ENCODE results near the gene DCAF7.

DCAF7 gene

GRCh38 chr17:63511331-63511730 lies 38.9 kb upstream of the DCAF7 start:
- H3K4me3 ChIP-seq (ENCODE audit: low read depth, low read length): no peak overlapping the region
- in situ Hi-C loops (cut with HindIII; ENCODE audit: low sequenced_read_pairs): no loop called here
- TF ChIP-seq CTCF (IDR thresholded peaks at IDR 0.05; ENCODE audit: low read depth, low read length): no peak
- no peak for DNase-seq (ENCODE audit: low read depth, low spot score)

GRCh38 chr17:63512388-63512787 lies 37.9 kb upstream of the DCAF7 start:
- in situ Hi-C loops (cut with HindIII; ENCODE audit: low sequenced_read_pairs): no loop called here
- DNase-seq (ENCODE audit: low read depth, low spot score): no peak

GRCh38 chr17:63512896-63513644 lies 37.2 kb upstream of the DCAF7 start:
- in situ Hi-C loops (cut with HindIII; ENCODE audit: low sequenced_read_pairs): no loop called here
- no peak for TF ChIP-seq CTCF (IDR thresholded peaks at IDR 0.05; ENCODE audit: low read depth, low read length)
- DNase-seq (ENCODE audit: low read depth, low spot score): no peak
- H3K4me3 ChIP-seq (ENCODE audit: low read depth, low read length): no peak overlapping the region

More at GRCh38 chr17:63512388-63512787, 37.9 kb upstream of the DCAF7 start:
- no peak overlapping the region for H3K4me3 ChIP-seq (ENCODE audit: low read depth, low read length)
- no peak for TF ChIP-seq CTCF (IDR thresholded peaks at IDR 0.05; ENCODE audit: low read depth, low read length)

- in situ Hi-C loops (cut with HindIII; ENCODE audit: low sequenced_read_pairs): no loop called here
- TF ChIP-seq CTCF (IDR thresholded peaks at IDR 0.05; ENCODE audit: low read depth, low read length): no peak
- H3K4me3 ChIP-seq (ENCODE audit: low read depth, low read length): no peak overlapping the region
- no peak for DNase-seq (ENCODE audit: low read depth, low spot score)
Observed at GRCh38 chr17:63514477-63514876, 35.8 kb upstream of the DCAF7 start.

GRCh38 chr17:63514974-63515373 lies 35.3 kb upstream of the DCAF7 start:
- no peak for DNase-seq (ENCODE audit: low read depth, low spot score)
- TF ChIP-seq CTCF (IDR thresholded peaks at IDR 0.05; ENCODE audit: low read depth, low read length): no peak
- in situ Hi-C loops (cut with HindIII; ENCODE audit: low sequenced_read_pairs): no loop called here
- H3K4me3 ChIP-seq (ENCODE audit: low read depth, low read length): no peak overlapping the region

GRCh38 chr17:63515426-63515825 lies 34.9 kb upstream of the DCAF7 start:
- in situ Hi-C loops (cut with HindIII; ENCODE audit: low sequenced_read_pairs): no loop called here
- no peak for DNase-seq (ENCODE audit: low read depth, low spot score)
- no peak overlapping the region for H3K4me3 ChIP-seq (ENCODE audit: low read depth, low read length)
- TF ChIP-seq CTCF (IDR thresholded peaks at IDR 0.05; ENCODE audit: low read depth, low read length): no peak

All from astrocyte of the spinal cord (primary cell).